ENCODE results near the gene OAS3.
"Not testable (repeated sequence)": the region's sequence is repeated elsewhere in the genome, so short reads cannot be mapped to it uniquely, and the experiment has no call there.

The OAS3 gene, protein sequence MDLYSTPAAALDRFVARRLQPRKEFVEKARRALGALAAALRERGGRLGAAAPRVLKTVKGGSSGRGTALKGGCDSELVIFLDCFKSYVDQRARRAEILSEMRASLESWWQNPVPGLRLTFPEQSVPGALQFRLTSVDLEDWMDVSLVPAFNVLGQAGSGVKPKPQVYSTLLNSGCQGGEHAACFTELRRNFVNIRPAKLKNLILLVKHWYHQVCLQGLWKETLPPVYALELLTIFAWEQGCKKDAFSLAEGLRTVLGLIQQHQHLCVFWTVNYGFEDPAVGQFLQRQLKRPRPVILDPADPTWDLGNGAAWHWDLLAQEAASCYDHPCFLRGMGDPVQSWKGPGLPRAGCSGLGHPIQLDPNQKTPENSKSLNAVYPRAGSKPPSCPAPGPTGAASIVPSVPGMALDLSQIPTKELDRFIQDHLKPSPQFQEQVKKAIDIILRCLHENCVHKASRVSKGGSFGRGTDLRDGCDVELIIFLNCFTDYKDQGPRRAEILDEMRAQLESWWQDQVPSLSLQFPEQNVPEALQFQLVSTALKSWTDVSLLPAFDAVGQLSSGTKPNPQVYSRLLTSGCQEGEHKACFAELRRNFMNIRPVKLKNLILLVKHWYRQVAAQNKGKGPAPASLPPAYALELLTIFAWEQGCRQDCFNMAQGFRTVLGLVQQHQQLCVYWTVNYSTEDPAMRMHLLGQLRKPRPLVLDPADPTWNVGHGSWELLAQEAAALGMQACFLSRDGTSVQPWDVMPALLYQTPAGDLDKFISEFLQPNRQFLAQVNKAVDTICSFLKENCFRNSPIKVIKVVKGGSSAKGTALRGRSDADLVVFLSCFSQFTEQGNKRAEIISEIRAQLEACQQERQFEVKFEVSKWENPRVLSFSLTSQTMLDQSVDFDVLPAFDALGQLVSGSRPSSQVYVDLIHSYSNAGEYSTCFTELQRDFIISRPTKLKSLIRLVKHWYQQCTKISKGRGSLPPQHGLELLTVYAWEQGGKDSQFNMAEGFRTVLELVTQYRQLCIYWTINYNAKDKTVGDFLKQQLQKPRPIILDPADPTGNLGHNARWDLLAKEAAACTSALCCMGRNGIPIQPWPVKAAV
- 22.4 to 32.4 (median 29.6) reads per million in 4 experiments for total RNA-seq

DNA sequence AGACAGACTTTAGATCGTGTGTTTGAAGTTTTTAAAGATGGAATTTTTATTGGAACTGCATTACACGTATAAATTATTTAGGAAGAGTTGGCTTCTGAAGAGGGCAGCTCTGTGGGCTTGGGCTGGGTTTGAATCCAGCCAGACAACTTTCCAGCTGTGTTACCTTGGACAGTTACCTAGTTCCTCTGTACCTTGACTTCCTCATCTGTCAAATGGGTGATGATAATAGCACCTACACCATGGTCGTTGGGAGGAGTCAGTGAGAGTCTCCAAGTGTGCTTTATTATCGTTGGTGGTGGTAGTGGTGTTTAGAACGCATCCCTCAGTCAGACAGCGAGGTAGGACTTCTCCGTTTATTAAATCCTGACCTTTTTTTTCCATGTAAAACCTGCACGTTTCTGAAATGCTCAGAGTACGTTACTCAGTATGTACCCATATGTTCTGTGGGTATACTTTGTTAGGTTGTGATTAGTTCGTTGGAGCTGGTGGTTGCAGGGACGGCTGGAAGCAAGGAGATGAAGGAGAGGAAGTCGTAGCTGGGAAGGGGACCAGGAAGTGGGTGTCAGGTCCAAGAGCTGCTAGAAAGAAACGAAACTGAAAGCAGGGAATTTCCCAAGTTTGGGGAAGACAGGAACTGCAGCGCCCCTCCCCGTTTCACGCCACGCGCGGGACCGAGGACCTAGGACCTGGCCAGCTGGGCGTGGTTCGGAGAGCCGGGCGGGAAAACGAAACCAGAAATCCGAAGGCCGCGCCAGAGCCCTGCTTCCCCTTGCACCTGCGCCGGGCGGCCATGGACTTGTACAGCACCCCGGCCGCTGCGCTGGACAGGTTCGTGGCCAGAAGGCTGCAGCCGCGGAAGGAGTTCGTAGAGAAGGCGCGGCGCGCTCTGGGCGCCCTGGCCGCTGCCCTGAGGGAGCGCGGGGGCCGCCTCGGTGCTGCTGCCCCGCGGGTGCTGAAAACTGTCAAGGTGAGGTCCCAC, at the start of gene OAS3:
Gene OAS3 (plus strand): TSS at position 734 of the 979 bp plus-strand sequence. CDS start 57 bp downstream, at position 791.
- peak; percentile 59 for DNase-seq

DNA sequence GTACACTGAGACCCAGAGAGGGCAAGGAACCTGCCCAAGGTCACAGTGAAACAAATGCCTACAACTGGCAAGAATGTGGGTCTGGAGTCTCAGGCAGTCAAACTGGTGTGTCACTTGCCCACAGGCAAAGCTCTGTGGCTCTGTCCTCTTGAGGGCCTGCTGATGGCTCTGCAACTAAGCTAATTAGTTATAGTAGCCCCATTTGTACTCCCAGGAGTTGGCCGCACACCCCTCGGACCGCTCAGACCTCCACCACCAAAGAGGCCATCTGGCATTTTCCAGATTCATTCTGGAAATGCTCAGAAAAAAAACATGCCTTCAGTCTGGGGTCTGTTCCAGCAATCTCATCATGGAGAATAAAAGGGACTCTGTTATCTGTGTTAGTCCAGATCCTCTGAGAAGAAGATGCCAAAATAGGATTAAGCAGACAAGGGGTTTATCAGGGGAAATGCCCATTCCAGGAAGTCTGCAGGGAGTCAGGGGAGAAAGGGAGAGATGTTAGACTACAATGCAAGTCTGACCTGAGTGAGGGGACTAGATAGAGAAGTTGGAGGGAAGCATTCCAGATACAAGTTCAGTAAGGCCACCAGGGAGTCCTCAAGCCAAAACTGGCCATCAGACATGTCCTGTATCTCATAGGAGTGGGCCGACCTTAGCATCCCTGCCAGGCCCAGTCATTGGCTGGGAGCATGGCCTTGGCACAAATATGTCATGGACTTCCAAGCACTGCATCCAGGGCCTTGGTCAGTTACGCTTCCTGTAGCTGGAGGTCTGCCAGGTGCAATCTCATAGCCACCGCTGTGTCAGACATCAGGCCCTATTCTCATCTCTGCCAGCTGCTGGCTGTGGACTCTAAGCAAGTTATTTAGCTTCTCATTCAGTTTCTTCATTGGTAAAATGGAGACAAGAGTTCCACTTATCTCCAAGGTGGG, 46.9 kb upstream of the OAS3 start:
- no peak for DNase-seq

DNA sequence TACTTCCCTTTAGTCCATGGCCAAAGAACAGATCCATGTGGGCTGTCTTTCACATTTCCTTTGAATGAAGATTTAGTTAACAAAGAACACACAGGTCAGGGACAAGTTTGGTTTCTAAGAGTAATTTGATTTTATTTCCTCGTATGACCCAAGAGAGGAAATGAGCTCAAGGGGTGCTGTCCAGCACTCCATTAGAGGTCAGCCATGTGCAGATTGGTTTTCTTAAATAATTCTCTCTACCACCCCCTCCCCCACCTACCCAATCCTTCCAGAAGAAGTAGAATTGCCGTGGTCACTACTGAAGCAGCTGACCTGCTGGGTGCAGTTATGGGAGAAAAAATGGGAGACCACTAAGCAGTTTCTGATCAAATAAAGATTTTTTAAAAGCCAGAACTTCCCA, 45.4 kb upstream of the OAS3 start:
- no peak for DNase-seq

DNA sequence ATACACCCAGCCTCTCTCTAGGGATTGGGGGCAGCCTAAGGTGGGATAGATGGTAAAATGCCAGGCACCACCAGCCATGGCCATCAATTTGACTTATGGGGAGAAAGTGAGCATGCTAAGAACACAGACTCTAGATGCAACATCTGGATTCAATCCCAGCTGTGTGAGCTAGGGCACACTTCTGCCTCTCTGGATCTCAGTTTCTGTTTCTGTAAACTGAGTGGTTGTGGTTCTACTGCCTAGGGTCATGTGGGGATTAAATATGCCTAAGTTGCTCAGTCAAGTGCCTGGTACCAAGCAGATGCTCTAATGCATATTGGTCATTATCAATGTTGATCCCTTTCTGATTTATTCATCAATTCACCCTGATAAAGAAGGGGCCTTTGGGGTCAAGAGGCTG, 44.1 kb upstream of the OAS3 start:
- no peak for DNase-seq

DNA sequence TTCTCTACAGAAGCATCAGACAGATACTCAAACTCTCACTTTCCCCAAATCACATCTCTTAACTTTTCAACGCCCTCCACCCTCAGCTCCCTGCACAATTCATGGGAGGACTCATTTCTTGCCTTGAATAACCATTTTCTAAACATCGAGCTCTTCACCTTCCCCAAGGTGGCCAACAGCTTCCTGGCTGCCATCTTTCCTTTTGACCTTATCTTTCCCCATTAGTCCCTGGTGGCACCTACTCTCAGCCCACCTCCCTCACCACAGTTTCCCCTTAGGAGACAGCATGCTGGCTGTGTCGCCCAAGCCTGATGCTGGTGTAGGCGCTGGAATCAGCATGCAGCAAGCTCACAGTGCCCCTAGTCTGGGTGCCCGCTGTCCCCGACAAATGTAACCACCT, 39.9 kb upstream of the OAS3 start:
- DNase-seq, result no peak

DNA sequence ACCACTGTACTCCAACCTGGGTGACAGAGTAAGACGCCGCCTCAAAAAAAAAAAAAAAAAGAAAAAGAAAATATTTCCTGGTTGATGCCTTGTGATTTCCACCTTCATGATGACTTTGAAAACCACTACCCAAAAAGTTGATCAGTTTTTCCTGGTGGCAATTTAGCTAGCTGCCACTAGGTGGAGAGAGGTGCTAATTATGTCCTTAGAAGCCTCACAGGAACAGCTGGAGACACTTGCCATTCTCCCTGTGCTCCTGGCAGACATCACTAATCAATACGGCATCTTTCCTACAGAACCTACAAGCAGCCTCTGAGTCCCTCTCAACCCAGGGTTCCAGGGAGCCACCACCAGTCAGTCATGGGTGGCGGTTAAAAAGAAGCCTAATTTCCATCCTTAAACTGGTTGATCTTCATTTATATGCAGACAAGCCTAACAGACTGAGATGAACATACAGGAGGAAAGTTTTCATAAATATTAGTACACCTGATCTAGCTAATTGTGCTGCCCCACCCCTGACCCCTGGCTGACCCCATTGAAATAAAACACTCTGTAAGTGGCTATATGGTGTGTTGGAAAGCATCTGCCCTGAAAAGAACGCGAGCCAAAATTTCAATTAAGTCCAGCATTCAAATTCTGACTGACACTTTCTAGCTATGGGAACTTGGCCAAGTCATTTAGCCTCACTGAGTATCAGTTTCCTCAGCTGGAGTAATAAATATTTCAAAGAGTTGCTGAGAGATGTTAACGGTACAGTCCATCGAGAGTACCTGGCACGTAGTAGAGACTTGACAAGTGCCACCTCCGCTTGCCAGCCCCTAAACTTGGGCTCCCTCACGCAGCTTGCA, 37.8 kb upstream of the OAS3 start:
- no peak for DNase-seq

DNA sequence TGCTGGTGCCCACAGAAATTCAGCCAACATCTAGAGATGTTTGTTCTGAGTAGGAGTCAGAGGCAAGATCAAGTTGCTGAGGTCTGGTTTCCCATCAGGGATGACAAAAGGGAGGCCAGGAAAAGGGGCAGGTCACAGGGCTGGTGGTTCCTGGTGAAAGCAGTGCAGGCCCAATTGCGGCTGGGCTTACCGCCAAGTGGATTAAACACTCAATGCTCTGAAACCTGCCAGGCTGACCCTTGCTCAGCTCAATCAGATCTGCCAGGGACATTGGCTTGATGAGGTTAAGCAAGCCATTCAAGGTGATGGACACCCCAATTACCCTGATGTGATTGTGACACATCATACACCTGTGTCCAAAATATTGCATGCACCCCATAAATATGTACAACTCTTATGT, 37.0 kb upstream of the OAS3 start:
- DNase-seq, result no peak

DNA sequence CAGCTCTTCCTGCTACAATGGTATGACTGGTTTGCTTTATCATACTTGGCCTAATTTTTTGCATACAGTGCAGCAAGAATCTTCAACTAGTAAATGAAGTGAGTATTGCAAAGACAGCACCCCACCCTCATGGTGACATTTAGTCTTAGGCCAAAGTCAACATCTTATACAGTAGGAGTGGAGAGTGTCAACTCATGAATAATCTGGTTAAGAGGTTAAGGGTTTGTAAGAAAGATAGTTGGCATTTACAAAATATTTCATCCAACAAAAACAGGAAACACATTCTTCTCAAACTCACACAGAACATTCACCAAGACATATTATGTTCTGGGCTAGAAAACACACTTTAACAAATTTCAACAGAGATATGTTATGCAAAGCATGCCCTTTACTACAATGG, 33.7 kb upstream of the OAS3 start:
- DNase-seq, result no peak

DNA sequence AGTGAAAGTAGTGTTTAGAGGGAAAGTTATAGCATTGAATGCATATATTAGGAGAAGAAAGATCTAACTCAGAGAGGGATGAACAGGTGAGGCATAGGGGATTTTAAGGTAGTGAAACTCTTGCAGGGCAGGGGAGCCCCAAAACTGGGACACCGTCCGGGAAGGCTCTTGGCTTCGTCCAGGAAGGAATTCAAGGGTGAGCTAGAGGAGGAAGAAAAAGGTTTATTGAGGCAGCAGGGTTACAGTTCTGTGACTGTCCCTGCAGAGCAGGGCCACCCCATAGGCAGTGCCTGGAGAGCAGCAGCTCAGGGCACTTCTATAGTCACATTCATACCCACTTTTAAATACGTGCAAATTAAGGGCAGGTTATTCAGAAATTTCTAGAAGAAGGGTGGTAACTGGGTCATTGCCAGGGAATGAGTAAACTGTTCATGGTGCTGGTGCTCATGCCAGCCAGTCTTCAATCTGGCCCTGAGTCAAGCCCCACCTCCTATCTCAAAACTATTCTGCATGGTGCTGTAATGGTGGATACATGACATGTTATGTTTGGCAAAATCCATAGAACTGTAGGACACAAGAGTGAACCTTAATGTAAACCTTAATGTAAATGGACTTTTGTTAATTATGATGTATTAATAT, 32.7 kb upstream of the OAS3 start:
- DNase-seq, result no peak

DNA sequence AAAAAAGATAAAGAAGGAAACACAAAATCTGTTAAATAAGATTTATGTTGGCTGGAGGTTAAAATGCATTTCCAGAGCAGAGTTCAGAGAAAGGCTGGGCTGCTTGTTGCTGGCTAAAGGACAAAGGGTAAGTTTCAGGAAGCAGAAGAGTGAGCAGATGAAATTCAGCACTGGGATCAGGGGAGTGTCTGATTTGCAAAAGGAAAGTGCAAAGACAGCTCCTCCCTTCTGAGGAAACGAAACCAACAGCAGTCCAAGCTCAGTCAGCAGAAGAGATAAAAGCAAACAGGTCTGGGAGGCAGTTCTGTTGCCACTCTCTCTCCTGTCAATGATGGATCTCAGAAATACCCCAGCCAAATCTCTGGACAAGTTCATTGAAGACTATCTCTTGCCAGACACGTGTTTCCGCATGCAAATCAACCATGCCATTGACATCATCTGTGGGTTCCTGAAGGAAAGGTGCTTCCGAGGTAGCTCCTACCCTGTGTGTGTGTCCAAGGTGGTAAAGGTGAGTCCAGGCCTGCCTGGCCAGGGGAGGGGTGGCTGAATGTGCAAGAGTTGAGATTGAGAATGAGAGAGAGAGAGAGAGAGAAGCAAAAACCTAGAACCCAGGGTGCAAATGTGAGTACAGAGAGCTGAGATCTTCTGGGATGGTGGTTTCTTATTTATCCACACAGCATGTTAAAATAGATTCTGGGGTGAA, 31.4 kb upstream of the OAS3 start, which contains the start of gene OAS1:
Gene OAS1 (plus strand): TSS at position 251 of the 703 bp plus-strand sequence. CDS start 78 bp downstream, at position 329.
- no peak for DNase-seq

DNA sequence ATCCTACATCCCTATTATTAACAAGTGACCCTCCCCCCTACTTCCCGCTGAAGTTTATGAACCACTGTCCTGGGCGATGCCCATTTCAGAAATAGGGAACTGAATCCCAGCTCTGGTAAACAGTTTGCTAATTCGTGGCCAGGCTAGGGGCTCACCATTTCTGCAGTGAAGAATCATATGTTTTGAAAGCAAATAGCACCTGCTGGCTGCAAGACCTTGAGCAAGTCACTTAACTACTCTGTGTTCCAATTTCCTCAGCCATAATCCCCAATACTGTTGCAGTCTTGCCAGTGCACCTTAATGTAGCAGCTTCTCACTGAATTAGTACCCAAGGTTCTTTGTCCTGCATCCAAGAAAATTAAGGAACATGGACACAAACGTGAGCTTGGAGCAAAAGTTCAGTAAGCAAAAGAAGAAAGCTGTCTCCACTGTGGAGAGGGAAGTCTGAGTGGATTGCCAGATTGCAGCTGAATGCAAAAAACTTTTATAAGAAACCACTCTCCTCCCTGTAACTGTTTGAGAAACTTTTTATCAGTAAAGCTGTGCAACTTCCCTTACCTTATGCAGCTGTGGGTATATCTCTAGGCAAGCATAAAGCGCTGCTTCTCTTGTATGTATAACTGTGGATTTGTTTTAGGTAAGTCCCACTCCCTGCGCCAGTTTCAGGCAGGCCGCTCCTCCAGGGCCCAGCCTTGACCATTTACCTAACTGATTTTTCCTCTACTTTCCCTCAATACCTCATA, 30.7 kb upstream of the OAS3 start:
- DNase-seq, result no peak

DNA sequence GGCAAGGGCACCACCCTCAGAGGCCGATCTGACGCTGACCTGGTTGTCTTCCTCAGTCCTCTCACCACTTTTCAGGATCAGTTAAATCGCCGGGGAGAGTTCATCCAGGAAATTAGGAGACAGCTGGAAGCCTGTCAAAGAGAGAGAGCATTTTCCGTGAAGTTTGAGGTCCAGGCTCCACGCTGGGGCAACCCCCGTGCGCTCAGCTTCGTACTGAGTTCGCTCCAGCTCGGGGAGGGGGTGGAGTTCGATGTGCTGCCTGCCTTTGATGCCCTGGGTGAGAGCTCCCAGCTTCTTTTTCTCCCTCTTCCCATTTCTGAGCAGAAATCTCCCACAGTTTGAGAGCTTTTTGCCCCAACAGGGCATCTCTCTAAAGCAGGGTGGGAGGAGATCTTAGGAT, 29.7 kb upstream of the OAS3 start:
- DNase-seq, result no peak

DNA sequence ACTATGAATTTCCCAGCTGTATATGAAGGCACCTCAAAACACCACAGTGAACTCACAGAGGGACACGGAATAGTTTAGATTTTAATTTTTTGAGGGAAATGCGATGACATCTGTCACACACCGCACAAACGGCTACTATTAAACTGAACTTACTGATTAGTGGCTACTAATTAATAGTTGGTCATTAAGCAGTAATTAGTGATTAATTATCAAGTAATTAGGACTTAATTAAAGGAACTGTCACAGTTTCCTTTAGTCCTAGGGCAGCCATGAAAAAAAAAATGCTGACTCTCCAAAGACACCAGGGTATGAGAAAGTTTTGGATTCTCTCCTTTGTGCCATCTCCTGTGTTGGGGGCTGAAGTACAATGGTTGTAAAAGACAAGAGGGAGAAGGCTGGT, 28.6 kb upstream of the OAS3 start:
- DNase-seq, result no peak

DNA sequence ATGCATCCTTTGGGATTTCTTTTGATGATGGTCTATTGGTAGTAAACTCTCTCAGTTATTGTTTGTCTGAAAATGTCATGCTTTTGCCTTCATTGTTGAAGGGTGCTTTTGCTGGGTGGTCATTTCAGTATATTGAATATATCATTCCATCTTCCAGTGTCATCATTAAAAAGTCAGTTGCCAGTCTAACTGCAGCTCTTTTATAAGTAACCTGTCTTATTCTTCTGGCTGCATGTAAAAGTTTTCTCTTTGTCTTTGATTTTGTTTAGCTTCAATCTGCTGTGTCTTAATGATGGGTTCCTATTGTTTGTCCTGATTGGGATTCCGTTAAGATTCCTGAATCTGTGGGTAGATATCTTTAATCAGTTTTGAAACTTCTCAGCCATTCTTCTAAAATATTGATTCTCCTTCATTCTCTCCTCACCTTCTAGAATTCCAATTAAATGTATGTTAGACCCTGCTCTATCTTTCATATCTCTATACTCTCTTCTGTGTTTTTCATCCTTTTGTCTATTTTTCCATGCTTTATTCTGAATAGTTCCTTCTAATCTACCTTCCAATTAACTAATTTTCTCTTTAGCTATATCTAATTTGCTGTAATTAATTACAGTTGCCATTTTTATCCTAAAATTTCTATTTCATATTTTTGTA, 25.1 kb upstream of the OAS3 start:
- DNase-seq, result no peak

DNA sequence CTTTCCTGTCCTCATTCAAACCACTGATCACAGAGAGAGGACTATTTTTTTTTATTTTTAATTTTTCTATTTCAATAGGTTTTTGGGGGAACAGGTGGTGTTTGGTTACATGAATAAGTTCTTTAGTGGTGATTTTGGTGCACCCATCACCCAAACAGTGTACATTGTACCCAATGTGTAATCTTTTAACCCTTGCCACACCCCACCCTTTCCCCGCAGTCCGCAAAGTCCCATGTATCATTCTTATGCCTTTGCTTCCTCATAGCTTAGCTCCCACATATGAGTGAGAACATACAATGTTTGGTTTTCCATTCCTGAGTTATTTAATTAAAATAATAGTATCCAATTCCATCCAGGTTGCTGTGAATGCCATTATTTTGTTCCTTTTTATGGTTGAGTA, 24.4 kb upstream of the OAS3 start:
- not testable (repeated sequence) for DNase-seq

DNA sequence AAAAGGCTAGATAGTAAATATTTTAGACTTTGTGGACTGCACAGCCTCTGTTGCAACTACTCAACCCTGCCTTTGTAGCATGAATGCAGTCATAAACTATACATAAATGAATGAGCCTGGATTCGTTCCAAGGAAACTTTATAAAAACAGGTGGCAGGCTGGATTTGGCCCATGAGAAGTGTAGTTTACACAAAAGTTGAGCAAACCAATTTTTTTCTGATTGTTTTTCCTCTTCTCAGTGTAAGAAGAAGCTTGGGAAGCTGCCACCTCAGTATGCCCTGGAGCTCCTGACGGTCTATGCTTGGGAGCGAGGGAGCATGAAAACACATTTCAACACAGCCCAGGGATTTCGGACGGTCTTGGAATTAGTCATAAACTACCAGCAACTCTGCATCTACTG, 22.0 kb upstream of the OAS3 start:
- DNase-seq, result no peak

DNA sequence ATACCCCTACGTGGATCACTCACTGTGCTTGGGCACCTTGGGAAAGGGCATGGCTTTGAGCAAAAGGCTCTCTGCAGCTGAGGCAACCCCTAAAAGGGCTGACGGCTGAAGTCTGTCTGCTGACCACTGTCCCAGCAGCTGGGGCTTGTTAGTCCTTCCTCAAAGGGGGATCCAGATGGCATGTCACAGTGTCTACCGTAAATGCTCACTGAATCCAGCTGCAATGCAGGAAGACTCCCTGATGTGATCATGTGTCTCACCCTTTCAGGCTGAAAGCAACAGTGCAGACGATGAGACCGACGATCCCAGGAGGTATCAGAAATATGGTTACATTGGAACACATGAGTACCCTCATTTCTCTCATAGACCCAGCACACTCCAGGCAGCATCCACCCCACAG, 19.2 kb upstream of the OAS3 start:
- DNase-seq, result no peak

Data from effector CD8-positive, alpha-beta T cell (primary cell).